Measurements from ENCODE around the gene TSSK2.

TSSK2 gene

DNA sequence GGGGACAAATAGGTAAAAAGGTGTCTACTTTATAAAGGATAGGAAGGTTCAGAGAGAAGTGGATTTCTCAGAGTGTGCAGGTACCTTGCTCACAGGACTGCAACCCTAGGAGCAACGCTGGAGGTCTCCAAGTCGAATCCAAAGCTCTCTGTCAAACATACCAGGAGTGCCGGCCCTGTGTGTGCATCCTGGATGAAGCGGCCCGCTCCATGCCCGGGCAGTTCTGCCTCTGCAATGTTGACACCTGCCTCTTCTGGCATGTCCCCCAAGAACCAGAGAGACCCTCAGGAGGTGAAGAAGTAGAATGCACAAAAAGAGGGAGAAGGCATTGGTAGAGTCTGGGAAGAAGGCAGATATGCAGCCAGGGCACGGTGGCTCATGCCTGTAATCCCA lies 3.1 kb upstream of the TSSK2 start:
- Histone ChIP-seq H3K9ac (ENCODE audit: low read depth, low read length) (no peak overlapping the region), H3K9me3 (ENCODE audit: control insufficient read depth, insufficient read depth, low read length) (no peaks in the 10 kb centered on the region), H3K27me3 (ENCODE audit: control insufficient read depth, insufficient read depth, low read length) (no peaks in the 10 kb centered on the region), H3K4me1 (ENCODE audit: control insufficient read depth, insufficient read depth, low read length) (no peaks in the 10 kb centered on the region), H3K36me3 (ENCODE audit: control insufficient read depth, insufficient read depth, low read length) (peaks cover 9% of the 10 kb centered on the region), H3K4me3 (ENCODE audit: low read depth, low read length) (no peak overlapping the region)

DNA sequence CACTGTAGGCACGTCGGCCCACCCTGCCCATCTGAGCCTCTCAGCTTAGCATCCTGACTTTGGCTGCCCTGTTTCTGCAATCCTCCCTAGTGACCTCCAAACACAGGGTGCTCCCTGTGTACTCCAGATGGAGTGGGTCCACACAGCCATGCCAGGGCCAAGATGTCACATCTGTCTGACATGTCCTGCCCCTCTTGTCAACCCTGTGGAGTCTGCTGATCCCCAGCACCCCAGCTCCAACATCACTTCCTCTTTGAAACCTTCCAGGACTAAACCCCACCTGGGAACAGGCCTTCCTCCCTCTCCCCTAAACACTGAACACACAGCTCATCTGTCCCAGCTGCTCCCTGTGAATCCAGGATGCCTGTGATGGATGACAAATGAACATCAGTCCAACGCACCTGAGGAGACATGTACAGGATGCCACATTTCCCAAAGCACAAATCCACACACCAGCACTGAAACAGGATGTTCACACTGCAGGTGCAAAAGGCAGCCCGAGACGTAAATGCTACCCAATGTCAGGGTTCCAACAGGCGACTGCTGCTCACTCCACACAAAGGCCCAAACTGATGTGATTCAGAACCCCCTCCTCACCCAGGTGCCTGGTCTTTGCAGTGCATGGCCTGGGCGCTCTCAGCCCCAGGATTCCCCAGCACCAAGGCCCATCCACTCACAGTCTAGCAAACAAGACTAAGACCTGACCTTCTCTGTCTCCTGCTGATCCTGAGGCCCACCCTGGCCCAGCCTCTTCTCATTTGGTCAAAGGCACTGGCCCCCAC lies 2.0 kb upstream of the TSSK2 start:
- Histone ChIP-seq H3K9ac (ENCODE audit: low read depth, low read length) (no peak overlapping the region), H3K27me3 (ENCODE audit: control insufficient read depth, insufficient read depth, low read length) (no peaks in the 10 kb centered on the region), H3K36me3 (ENCODE audit: control insufficient read depth, insufficient read depth, low read length) (peaks cover 19% of the 10 kb centered on the region), H3K4me1 (ENCODE audit: control insufficient read depth, insufficient read depth, low read length) (no peaks in the 10 kb centered on the region), H3K4me3 (ENCODE audit: low read depth, low read length) (no peak overlapping the region), H3K9me3 (ENCODE audit: control insufficient read depth, insufficient read depth, low read length) (no peaks in the 10 kb centered on the region)

DNA sequence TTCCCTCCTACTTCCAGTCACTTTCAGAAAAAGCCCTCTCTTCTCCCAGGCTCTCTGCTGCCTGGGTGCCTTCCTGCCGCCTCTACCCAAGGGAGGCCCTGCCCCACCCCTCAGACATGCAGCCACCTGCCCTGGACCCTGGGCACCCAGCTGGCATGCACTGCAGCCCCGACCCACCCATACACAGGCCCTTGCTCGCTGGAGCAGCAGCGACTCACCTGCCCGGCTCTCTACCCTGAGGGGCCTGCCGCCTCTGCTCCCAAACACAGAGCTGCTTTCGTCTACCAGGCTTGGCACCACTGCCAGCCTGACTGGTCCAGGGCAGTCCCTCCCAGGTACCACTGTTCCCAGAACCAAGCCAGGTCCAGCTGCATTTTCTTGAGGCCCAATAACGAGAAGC lies 1.2 kb upstream of the TSSK2 start:
- no peaks in the 10 kb centered on the region for H3K27me3 ChIP-seq (ENCODE audit: control insufficient read depth, insufficient read depth, low read length)
- H3K9ac ChIP-seq (ENCODE audit: low read depth, low read length), result no peak overlapping the region
- no peaks in the 10 kb centered on the region for H3K4me1 ChIP-seq (ENCODE audit: control insufficient read depth, insufficient read depth, low read length)
- H3K9me3 ChIP-seq (ENCODE audit: control insufficient read depth, insufficient read depth, low read length), result no peaks in the 10 kb centered on the region
- H3K36me3 ChIP-seq (ENCODE audit: control insufficient read depth, insufficient read depth, low read length), result peaks cover 26% of the 10 kb centered on the region
- H3K4me3 ChIP-seq (ENCODE audit: low read depth, low read length), result no peak overlapping the region

DNA sequence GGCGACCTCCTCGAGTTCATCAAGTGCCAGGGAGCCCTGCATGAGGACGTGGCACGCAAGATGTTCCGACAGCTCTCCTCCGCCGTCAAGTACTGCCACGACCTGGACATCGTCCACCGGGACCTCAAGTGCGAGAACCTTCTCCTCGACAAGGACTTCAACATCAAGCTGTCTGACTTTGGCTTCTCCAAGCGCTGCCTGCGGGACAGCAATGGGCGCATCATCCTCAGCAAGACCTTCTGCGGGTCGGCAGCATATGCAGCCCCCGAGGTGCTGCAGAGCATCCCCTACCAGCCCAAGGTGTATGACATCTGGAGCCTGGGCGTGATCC lies 542 bp downstream of the TSSK2 start:
- H3K27me3 ChIP-seq (ENCODE audit: control insufficient read depth, insufficient read depth, low read length), result no peaks in the 10 kb centered on the region

DNA sequence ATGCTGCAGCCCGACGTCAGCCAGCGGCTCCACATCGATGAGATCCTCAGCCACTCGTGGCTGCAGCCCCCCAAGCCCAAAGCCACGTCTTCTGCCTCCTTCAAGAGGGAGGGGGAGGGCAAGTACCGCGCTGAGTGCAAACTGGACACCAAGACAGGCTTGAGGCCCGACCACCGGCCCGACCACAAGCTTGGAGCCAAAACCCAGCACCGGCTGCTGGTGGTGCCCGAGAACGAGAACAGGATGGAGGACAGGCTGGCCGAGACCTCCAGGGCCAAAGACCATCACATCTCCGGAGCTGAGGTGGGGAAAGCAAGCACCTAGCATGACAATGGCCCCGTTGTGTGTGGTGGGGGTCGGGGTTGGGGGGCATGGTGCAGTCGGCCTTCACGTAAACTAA lies 1.0 kb downstream of the TSSK2 start:
- Histone ChIP-seq H3K4me1 (ENCODE audit: control insufficient read depth, insufficient read depth, low read length) (no peaks in the 10 kb centered on the region), H3K27me3 (ENCODE audit: control insufficient read depth, insufficient read depth, low read length) (no peaks in the 10 kb centered on the region), H3K9me3 (ENCODE audit: control insufficient read depth, insufficient read depth, low read length) (no peaks in the 10 kb centered on the region), H3K4me3 (ENCODE audit: low read depth, low read length) (no peak overlapping the region), H3K9ac (ENCODE audit: low read depth, low read length) (no peak overlapping the region), H3K36me3 (ENCODE audit: control insufficient read depth, insufficient read depth, low read length) (peaks cover 36% of the 10 kb centered on the region)

More for the DNA sequence above, 542 bp downstream of the TSSK2 start:
- no peaks in the 10 kb centered on the region for H3K4me1 ChIP-seq (ENCODE audit: control insufficient read depth, insufficient read depth, low read length)
- no peak overlapping the region for H3K4me3 ChIP-seq (ENCODE audit: low read depth, low read length)
- H3K9me3 ChIP-seq (ENCODE audit: control insufficient read depth, insufficient read depth, low read length), result no peaks in the 10 kb centered on the region
- no peak overlapping the region for H3K9ac ChIP-seq (ENCODE audit: low read depth, low read length)
- H3K36me3 ChIP-seq (ENCODE audit: control insufficient read depth, insufficient read depth, low read length), result peaks cover 31% of the 10 kb centered on the region

DNA sequence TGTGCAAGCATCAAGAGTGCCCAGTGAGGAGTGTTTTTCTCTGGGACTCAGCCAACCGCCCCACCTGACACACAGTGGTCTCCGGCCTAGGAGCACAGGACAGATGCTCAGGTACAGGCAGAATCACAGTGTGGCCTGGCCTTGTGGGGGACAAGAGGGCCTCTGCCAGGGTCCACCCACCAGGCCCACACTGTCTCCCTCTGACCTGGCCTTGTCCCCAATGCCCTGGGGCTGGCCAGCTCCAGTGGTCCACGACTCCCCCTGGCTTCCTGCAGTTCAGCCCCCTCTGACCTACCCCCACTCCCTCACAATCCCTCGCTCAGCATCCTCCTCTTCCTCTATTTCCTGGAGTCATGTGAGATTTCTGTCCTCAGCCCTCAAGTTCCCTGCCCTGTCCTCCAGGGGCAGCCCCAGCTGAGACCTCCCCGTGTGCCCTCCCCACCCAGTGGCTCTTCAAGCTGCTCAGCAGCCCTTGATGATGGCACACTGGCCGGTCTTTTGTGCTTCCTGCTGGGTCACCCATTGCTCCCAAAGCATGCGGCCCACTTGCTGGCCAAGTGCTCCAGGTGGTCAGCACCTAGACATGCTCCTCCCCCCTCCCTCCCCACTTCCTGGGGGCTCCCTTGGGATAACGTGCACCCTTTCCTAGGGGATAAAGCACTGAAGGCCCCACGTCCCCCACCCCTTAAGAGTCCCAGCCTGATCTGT lies 1.7 kb downstream of the TSSK2 start:
- Histone ChIP-seq H3K36me3 (ENCODE audit: control insufficient read depth, insufficient read depth, low read length) (peaks cover 42% of the 10 kb centered on the region), H3K9ac (ENCODE audit: low read depth, low read length) (no peak overlapping the region)

DNA sequence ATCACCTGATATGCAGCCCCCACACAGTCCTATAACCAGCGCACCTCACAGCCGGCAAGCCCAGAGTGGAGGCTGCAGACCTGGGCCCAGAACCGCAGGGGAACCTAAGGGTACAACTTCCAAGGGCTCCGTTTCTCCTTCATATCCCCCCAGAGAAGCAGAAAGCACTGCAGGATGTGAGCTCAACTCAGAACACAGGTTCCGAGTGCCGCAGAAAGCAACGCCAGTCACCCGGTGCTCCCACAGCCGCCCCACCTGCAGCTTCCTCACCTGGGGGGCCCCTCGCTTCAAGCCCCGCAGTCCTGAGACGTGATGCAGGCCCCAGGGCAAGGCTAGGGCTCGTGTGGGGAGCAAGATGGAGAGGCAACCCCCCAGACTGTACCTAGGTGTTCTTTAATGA lies 2.5 kb downstream of the TSSK2 start:
- no peak overlapping the region for H3K9ac ChIP-seq (ENCODE audit: low read depth, low read length)
- H3K4me3 ChIP-seq (ENCODE audit: low read depth, low read length), result no peak overlapping the region
- peaks cover 43% of the 10 kb centered on the region for H3K36me3 ChIP-seq (ENCODE audit: control insufficient read depth, insufficient read depth, low read length)

More for the DNA sequence above, 1.7 kb downstream of the TSSK2 start:
- H3K4me1 ChIP-seq (ENCODE audit: control insufficient read depth, insufficient read depth, low read length), result no peaks in the 10 kb centered on the region
- H3K27me3 ChIP-seq (ENCODE audit: control insufficient read depth, insufficient read depth, low read length), result no peaks in the 10 kb centered on the region
- no peak overlapping the region for H3K4me3 ChIP-seq (ENCODE audit: low read depth, low read length)
- H3K9me3 ChIP-seq (ENCODE audit: control insufficient read depth, insufficient read depth, low read length), result no peaks in the 10 kb centered on the region

DNA sequence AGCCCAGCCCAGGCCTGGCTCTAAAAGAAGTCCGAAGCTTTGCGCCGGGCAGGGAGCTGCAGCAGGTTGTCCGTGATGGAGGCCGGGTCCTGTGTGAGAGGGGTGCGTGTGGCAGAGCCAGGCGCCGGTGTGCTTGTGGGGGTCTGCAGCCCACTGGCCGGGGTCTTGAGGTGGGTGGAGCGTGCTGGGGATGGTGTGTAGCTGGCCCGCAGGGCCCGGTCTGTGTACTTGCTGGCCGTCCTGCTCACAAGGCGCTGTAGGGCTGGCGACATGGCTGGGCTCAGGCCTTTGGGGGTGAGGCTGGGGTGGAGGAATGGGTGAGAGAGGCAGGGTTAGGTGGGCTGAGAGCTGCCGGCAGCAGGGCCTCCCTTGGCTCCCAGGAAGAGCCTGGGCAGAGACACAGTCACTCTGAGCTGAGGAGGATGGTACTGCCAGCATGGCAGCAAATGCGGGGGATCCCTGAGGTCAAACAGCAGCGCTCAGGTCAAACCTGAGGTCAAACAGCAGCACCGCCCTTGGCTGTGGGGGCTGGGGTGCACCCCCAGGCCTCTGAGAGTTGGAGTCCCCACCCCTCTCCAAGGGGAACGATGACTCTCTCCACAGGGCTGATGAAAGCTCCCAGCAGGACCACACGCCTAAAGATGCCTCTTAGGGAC lies 3.2 kb downstream of the TSSK2 start:
- no peaks in the 10 kb centered on the region for H3K4me1 ChIP-seq (ENCODE audit: control insufficient read depth, insufficient read depth, low read length)
- H3K9me3 ChIP-seq (ENCODE audit: control insufficient read depth, insufficient read depth, low read length), result no peaks in the 10 kb centered on the region
- H3K36me3 ChIP-seq (ENCODE audit: control insufficient read depth, insufficient read depth, low read length), result peaks cover 50% of the 10 kb centered on the region
- H3K27me3 ChIP-seq (ENCODE audit: control insufficient read depth, insufficient read depth, low read length), result no peaks in the 10 kb centered on the region
- no peak overlapping the region for H3K9ac ChIP-seq (ENCODE audit: low read depth, low read length)
- H3K4me3 ChIP-seq (ENCODE audit: low read depth, low read length), result no peak overlapping the region

More for the DNA sequence above, 2.5 kb downstream of the TSSK2 start:
- no peaks in the 10 kb centered on the region for H3K9me3 ChIP-seq (ENCODE audit: control insufficient read depth, insufficient read depth, low read length)
- no peaks in the 10 kb centered on the region for H3K27me3 ChIP-seq (ENCODE audit: control insufficient read depth, insufficient read depth, low read length)
- H3K4me1 ChIP-seq (ENCODE audit: control insufficient read depth, insufficient read depth, low read length), result no peaks in the 10 kb centered on the region

DNA sequence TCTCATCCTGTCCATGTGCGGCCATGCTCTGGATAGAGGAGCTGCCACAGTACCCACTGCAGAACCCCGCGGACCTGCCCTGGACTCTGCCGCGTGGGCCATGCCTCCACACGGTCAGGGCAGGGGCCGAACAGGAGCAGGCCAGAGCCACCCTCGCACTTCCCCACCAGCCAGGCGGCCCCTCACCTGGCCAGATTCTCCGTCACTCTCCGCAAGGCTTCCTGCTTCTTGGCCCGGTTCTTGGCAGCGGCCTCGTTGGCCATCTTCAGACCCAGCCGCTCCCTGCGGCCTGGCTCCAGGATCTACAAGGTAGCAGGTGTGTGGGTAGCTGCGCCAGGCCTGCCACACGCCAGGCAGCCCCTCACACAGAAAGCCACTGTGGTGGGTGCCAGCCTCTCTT lies 3.8 kb downstream of the TSSK2 start:
- H3K9ac ChIP-seq (ENCODE audit: low read depth, low read length), result no peak overlapping the region
- H3K4me3 ChIP-seq (ENCODE audit: low read depth, low read length), result no peak overlapping the region
- H3K9me3 ChIP-seq (ENCODE audit: control insufficient read depth, insufficient read depth, low read length), result no peaks in the 10 kb centered on the region
- no peaks in the 10 kb centered on the region for H3K27me3 ChIP-seq (ENCODE audit: control insufficient read depth, insufficient read depth, low read length)
- peaks cover 55% of the 10 kb centered on the region for H3K36me3 ChIP-seq (ENCODE audit: control insufficient read depth, insufficient read depth, low read length)
- no peaks in the 10 kb centered on the region for H3K4me1 ChIP-seq (ENCODE audit: control insufficient read depth, insufficient read depth, low read length)

DNA sequence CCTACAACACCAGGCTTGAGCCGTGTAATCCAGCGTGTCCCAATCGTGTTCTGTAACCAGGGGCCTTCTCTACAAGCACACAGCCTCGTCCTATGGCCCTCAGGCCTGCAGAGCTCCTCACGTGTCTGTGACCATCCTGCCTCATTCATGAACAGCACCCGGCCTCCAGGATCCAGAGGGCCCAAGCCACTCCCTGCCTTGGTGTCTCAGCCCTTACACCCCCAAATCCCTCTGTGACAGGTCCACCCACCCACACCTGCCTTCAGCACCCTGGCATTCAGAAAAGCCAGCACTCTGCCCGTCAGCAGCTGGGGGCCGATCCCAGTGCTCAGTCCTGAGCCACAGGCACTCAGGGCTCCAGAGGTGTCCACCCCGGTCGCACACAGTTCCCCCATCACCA lies 5.8 kb downstream of the TSSK2 start:
- Histone ChIP-seq H3K36me3 (ENCODE audit: control insufficient read depth, insufficient read depth, low read length) (peaks cover 63% of the 10 kb centered on the region), H3K9ac (ENCODE audit: low read depth, low read length) (no peak overlapping the region), H3K4me3 (ENCODE audit: low read depth, low read length) (no peak overlapping the region), H3K9me3 (ENCODE audit: control insufficient read depth, insufficient read depth, low read length) (no peaks in the 10 kb centered on the region), H3K4me1 (ENCODE audit: control insufficient read depth, insufficient read depth, low read length) (no peaks in the 10 kb centered on the region), H3K27me3 (ENCODE audit: control insufficient read depth, insufficient read depth, low read length) (no peaks in the 10 kb centered on the region)

DNA sequence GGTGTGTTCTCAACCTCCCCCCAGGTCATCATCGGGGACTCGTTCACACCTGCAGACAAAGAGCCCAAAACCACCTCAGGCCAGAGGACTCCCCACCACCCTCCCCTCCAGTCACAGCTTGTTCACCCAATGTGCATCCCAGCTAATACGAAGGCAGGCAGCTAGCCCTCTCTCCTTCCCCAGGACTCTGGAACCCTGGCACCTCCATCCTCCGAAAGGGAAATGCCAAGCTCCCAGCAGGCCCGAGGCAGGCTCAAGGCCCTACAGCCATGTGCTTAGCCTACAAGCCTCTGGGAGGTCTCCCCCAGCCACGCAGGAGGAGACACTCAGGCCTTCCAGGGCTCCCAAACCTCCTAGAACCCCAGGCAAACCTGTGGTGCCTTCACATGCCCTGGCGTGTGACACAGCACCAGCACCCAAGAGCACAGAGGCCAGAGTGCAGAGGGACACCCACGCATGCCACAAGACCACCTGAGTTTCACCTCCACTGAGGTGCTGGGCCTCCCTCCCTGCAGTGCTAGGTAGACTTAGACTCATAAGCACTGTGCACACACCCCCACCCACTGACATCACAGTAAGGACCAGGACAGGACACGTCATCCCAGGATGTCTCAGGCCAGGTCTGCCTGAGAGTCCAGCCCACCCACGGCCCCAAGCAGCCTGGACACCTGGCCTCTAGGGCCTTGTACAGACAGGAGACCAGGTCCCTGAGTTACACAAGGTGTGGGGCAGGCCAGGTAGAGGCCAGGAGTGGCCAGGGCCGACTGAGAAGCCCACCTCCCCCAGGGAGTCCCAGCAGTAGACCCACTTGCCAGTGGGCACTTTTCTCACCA lies 6.5 kb downstream of the TSSK2 start:
- H3K36me3 ChIP-seq (ENCODE audit: control insufficient read depth, insufficient read depth, low read length), result peaks cover 66% of the 10 kb centered on the region
- no peaks in the 10 kb centered on the region for H3K27me3 ChIP-seq (ENCODE audit: control insufficient read depth, insufficient read depth, low read length)
- H3K9ac ChIP-seq (ENCODE audit: low read depth, low read length), result no peak overlapping the region
- H3K4me1 ChIP-seq (ENCODE audit: control insufficient read depth, insufficient read depth, low read length), result no peaks in the 10 kb centered on the region
- no peak overlapping the region for H3K4me3 ChIP-seq (ENCODE audit: low read depth, low read length)
- H3K9me3 ChIP-seq (ENCODE audit: control insufficient read depth, insufficient read depth, low read length), result no peaks in the 10 kb centered on the region

Data from iPS-15b (cell line).